H1 (cell line): ENCODE data around the gene RBM27. TPM values are rescaled to one million over a fixed set of nuclear protein-coding genes. Genes with fewer than 3 reads are reported as not detected.

ENCODE experiments used
- CTCF ChIA-PET: fragments of 300-600 bp; sonication (Branson Sonifier 250); formaldehyde crosslinking; loops from one replicate; lab custom pipeline; 2021; ENCODE audit not compliant: partially characterized antibody; lab: Charles Lee
- POLR2A ChIA-PET: fragments of 300-600 bp; sonication (Branson Sonifier 250); formaldehyde crosslinking; loops from one replicate; lab custom pipeline; 2021; ENCODE audit warnings: inconsistent platforms; ENCODE audit not compliant: partially characterized antibody; lab: Charles Lee
- DNase-seq, 2 experiments: peaks; one replicate each; pipeline versions ENCODE4 v3.0.0 to v3.0.0-alpha.2; 2010 to 2022; ENCODE audit warnings: low spot score in 2 of 2, low read depth in 1 of 2, mixed read lengths in 1 of 2
- FAIRE-seq: peaks from 2 replicates; lab custom pipeline; 2011; peaks lifted over from hg19 to GRCh38; lab: Jason Lieb, UNC
- H2AFZ ChIP-seq: 2 replicates; pipeline ENCODE4 v1.8.1; 2012; ENCODE audit warnings: low read length, inconsistent platforms
- H2AK5ac ChIP-seq: 2 replicates; pipeline ENCODE4 v1.6.1; 2013; ENCODE audit warnings: low read depth, low read length
- H2BK120ac ChIP-seq: replicated peaks from 2 replicates; pipeline ENCODE3; 2013; ENCODE audit warnings: low read depth, low read length, inconsistent platforms
- H2BK12ac ChIP-seq: 2 replicates; pipeline ENCODE4 v1.6.1; 2013; ENCODE audit warnings: low read depth, low read length
- H2BK15ac ChIP-seq: 2 replicates; pipeline ENCODE4 v1.6.1; 2013; ENCODE audit warnings: low read length
- H2BK20ac ChIP-seq: 2 replicates; pipeline ENCODE4 v1.6.1; 2013; ENCODE audit warnings: low read length
- H2BK5ac ChIP-seq: 2 replicates; pipeline ENCODE4 v1.6.1; 2013; ENCODE audit warnings: low read depth, low read length
- H3K14ac ChIP-seq: 2 replicates; pipeline ENCODE4 v1.6.1; 2013; ENCODE audit warnings: inconsistent platforms; ENCODE audit not compliant: insufficient read length
- H3K18ac ChIP-seq: 2 replicates; pipeline ENCODE4 v1.6.1; 2013; ENCODE audit warnings: low read length; ENCODE audit errors: extremely low read depth
- H3K23ac ChIP-seq: 2 replicates; pipeline ENCODE4 v1.6.1; 2013; ENCODE audit warnings: inconsistent platforms; ENCODE audit not compliant: insufficient read length
- H3K23me2 ChIP-seq: 2 replicates; pipeline ENCODE4 v1.6.1; 2013; ENCODE audit warnings: low read depth, low read length
- H3K27ac ChIP-seq: 2 replicates; pipeline ENCODE4 v1.6.1; 2011; ENCODE audit warnings: low read depth, low read length, inconsistent platforms
- H3K27me3 ChIP-seq, 4 experiments: replicated peaks in 1 of 4; 1 replicate in 1 of 4; 2 replicates in 3 of 4; pipeline versions ENCODE4 v1.6.1 to v1.8.1; 2011 to 2013; ENCODE audit warnings: low read length in 3 of 4, mild to moderate bottlenecking in 3 of 4, inconsistent platforms in 2 of 4, mixed read lengths in 2 of 4, moderate library complexity in 1 of 4; ENCODE audit not compliant: control insufficient read depth in 3 of 4, insufficient read depth in 3 of 4; ENCODE audit errors: extremely low read depth in 1 of 4
- H3K36me3 ChIP-seq, 4 experiments: 2 replicates each; pipeline versions ENCODE4 v1.6.1 to v1.8.1; 2011 to 2013; ENCODE audit warnings: mild to moderate bottlenecking in 4 of 4, low read length in 3 of 4, moderate library complexity in 2 of 4, control low read depth in 1 of 4, inconsistent platforms in 1 of 4; ENCODE audit not compliant: insufficient read depth in 4 of 4, control insufficient read depth in 2 of 4
- H3K4ac ChIP-seq: replicated peaks from 2 replicates; pipeline ENCODE3; 2013; ENCODE audit warnings: low read length, low read depth, mixed read lengths, inconsistent platforms; ENCODE audit not compliant: insufficient read length
- H3K4me1 ChIP-seq, 4 experiments: replicated peaks in 1 of 4; 1 replicate in 1 of 4; 2 replicates in 3 of 4; pipeline versions ENCODE4 v1.6.1 to v1.8.1; 2011 to 2013; ENCODE audit warnings: low read length in 3 of 4, inconsistent platforms in 2 of 4, mixed read lengths in 1 of 4; ENCODE audit not compliant: insufficient read depth in 4 of 4, control insufficient read depth in 3 of 4
- H3K4me2 ChIP-seq, 2 experiments: 2 replicates each; pipeline versions ENCODE4 v1.6.1 to v1.8.1; 2011 to 2013; ENCODE audit warnings: low read depth in 2 of 2, low read length in 2 of 2, control low read depth in 1 of 2, inconsistent platforms in 1 of 2, mild to moderate bottlenecking in 1 of 2; ENCODE audit not compliant: insufficient read depth in 1 of 2
- H3K4me3 ChIP-seq, 4 experiments: fragments of 200-600, 300-600 bp in 1 of 4; sonication (generic), shearing (Covaris generic), sonication (Bioruptor Twin) in 1 of 4; 2 replicates each; pipeline versions ENCODE4 v1.5.1 to v1.8.1; 2011 to 2016; ENCODE audit warnings: low read length in 4 of 4, low read depth in 3 of 4, control low read depth in 2 of 4, inconsistent platforms in 2 of 4, mild to moderate bottlenecking in 2 of 4, mixed read lengths in 1 of 4, moderate library complexity in 1 of 4; ENCODE audit not compliant: insufficient read depth in 2 of 4; ENCODE audit errors: extremely low read depth in 1 of 4
- H3K56ac ChIP-seq: replicated peaks from 2 replicates; pipeline ENCODE3; 2013; ENCODE audit warnings: low read depth, mild to moderate bottlenecking, mixed read lengths, low read length, inconsistent platforms; ENCODE audit not compliant: insufficient read length
- H3K79me1 ChIP-seq: 2 replicates; pipeline ENCODE4 v1.6.1; 2013; ENCODE audit warnings: low read depth, low read length, control low read depth
- H3K79me2 ChIP-seq, 2 experiments: 2 replicates each; pipeline versions ENCODE4 v1.6.1 to v1.8.1; 2012 to 2013; ENCODE audit warnings: low read length in 2 of 2, mild to moderate bottlenecking in 2 of 2, inconsistent platforms in 1 of 2; ENCODE audit not compliant: insufficient read depth in 2 of 2, control insufficient read depth in 1 of 2
- H3K9ac ChIP-seq, 4 experiments: replicated peaks in 1 of 4; 1 replicate in 1 of 4; 2 replicates in 3 of 4; pipeline versions ENCODE4 v1.6.1 to v1.8.1; 2011 to 2013; ENCODE audit warnings: low read depth in 3 of 4, low read length in 3 of 4, control low read depth in 2 of 4, mild to moderate bottlenecking in 2 of 4, moderate library complexity in 2 of 4, inconsistent platforms in 1 of 4; ENCODE audit errors: extremely low read depth in 1 of 4
- H3K9me3 ChIP-seq, 2 experiments: 2 replicates each; pipeline versions ENCODE4 v1.6.1 to v1.8.1; 2012 to 2013; ENCODE audit warnings: mild to moderate bottlenecking in 2 of 2, moderate library complexity in 2 of 2, control low read depth in 1 of 2, inconsistent platforms in 1 of 2, low read depth in 1 of 2, low read length in 1 of 2, mixed read lengths in 1 of 2; ENCODE audit not compliant: insufficient read depth in 2 of 2
- H4K20me1 ChIP-seq, 2 experiments: replicated peaks in 1 of 2; 2 replicates each; pipeline versions ENCODE3 to v1.8.1; 2011 to 2013; ENCODE audit warnings: inconsistent platforms in 2 of 2, low read length in 2 of 2, mild to moderate bottlenecking in 1 of 2; ENCODE audit not compliant: insufficient read depth in 2 of 2, control insufficient read depth in 1 of 2
- H4K5ac ChIP-seq: 2 replicates; pipeline ENCODE4 v1.6.1; 2013; ENCODE audit warnings: low read length, low read depth, mixed read lengths, inconsistent platforms; ENCODE audit not compliant: insufficient read length
- H4K8ac ChIP-seq: 2 replicates; pipeline ENCODE4 v1.8.0; 2013; ENCODE audit warnings: mild to moderate bottlenecking, moderate library complexity, low read length, inconsistent platforms; ENCODE audit not compliant: insufficient read depth; ENCODE audit errors: extremely low read depth
- H4K91ac ChIP-seq: replicated peaks from 2 replicates; pipeline ENCODE3; 2013; ENCODE audit warnings: low read length, mixed read lengths, inconsistent platforms; ENCODE audit not compliant: insufficient read length
- CEBPB ChIP-seq: IDR thresholded peaks from 2 replicates; pipeline ENCODE4 v1.6.1; 2012; ENCODE audit warnings: low read depth, low read length
- MAX ChIP-seq: IDR thresholded peaks from 2 replicates; pipeline ENCODE4 v1.6.1; 2012; ENCODE audit warnings: inconsistent platforms
- NRF1 ChIP-seq: IDR thresholded peaks from 2 replicates; pipeline ENCODE4 v1.6.1; 2011; ENCODE audit warnings: mild to moderate bottlenecking, low read depth, low read length, improper control_type of control experiment
- RFX5 ChIP-seq: IDR thresholded peaks from 2 replicates; pipeline ENCODE4 v1.6.1; 2011; ENCODE audit warnings: low read depth, low read length, improper control_type of control experiment, borderline replicate concordance
- SIN3A ChIP-seq, 2 experiments: IDR thresholded peaks in 1 of 2; conservative IDR thresholded peaks in 1 of 2; 2 replicates each; pipeline ENCODE4 v1.6.1; 2011 to 2012; ENCODE audit warnings: low read length in 2 of 2, improper control_type of control experiment in 1 of 2, low read depth in 1 of 2, mild to moderate bottlenecking in 1 of 2
- SIX5 ChIP-seq: IDR thresholded peaks from 2 replicates; pipeline ENCODE4 v1.6.1; 2011; ENCODE audit warnings: mild to moderate bottlenecking, low read depth, low read length
- YY1 ChIP-seq: IDR thresholded peaks from 2 replicates; pipeline ENCODE4 v1.6.1; 2011; ENCODE audit warnings: low read depth, mild to moderate bottlenecking, low read length
- WGBS, 2 experiments: shearing (Covaris generic) in 1 of 2; methylation state at CpG; one replicate each; pipeline versions ENCODE4 v1.1.6 to v1.1.7; 2013 to 2015; ENCODE audit warnings: low lambda C conversion rate in 2 of 2, mixed read lengths in 2 of 2, inconsistent platforms in 1 of 2, low coverage in 1 of 2, missing lambda C conversion rate in 1 of 2; ENCODE audit not compliant: insufficient replicate concordance in 2 of 2, insufficient coverage in 1 of 2, insufficient read length in 1 of 2; ENCODE audit errors: extremely low coverage in 1 of 2, missing lambda C conversion rate in 1 of 2; 5-methylcytosine and 5-hydroxymethylcytosine counted together
- polyA plus RNA-seq, 7 experiments: library from polyadenylated mRNA; depleted of rRNA in 3 of 7; stranded (reverse) in 5 of 7; unstranded in 2 of 7; fragments of >200 nt in 5 of 7; fragments of 200-250 nt in 2 of 7; gene quantifications; 1 replicate in 5 of 7; 2 replicates in 1 of 7; 4 replicates in 1 of 7; pipeline versions ENCODE4 v1.2.1 to v1.2.3, GENCODE V29; 2011 to 2013; ENCODE audit warnings: missing spikeins in 2 of 7, mixed read lengths in 2 of 7
- total RNA-seq: library from RNA; stranded (reverse); fragmentation: NEBNext Ultra II Directional; extraction: Animal tissue kit (Norgen Biotek cat#: 25700); gene quantifications from 2 replicates; pipeline ENCODE4 v1.2.1, GENCODE V29; 2021
- TF ChIP-seq, protein P1 (sequence below): IDR thresholded peaks from 2 replicates; pipeline ENCODE4 v1.6.1; 2011; ENCODE audit warnings: low read length, improper control_type of control experiment

RBM27 gene
- total and polyA plus RNA-seq, 2 of the 8 experiments (the other 6 are each of a cell fraction or from before 2014, with no cell fraction given), result 13.1 to 42.9 TPM

- no peak for DNase-seq
- Histone ChIP-seq H4K20me1 (peaks cover 6% of the 10 kb centered on the region in 2 experiments), H3K9me3 (no peaks in the 10 kb centered on the region), H2BK5ac (no peak overlapping the region), H3K4ac (no peak overlapping the region), H2BK20ac (no peak overlapping the region), H3K27me3 (no peaks in the 10 kb centered on the region), H2BK15ac (no peak overlapping the region), H3K23me2 (no peaks in the 10 kb centered on the region), H3K4me1 (no peaks in the 10 kb centered on the region), H3K79me2 (peaks cover 17 to 95% of the 10 kb centered on the region in 2 experiments), H3K56ac (no peak overlapping the region), H3K36me3 (no peaks in the 10 kb centered on the region), H3K18ac (no peak overlapping the region), H2BK120ac (no peak overlapping the region), H3K4me2 (no peak overlapping the region), H3K4me3 (no peak overlapping the region), H3K23ac (no peak overlapping the region), H4K8ac (no peak overlapping the region), H4K91ac (no peak overlapping the region), H3K9ac (no peak overlapping the region), H2BK12ac (no peak overlapping the region), H3K14ac (no peak overlapping the region), H3K27ac (no peak overlapping the region), H2AK5ac (no peak overlapping the region), H3K79me1 (no peaks in the 10 kb centered on the region), H2AFZ (no peak overlapping the region), H4K5ac (no peak overlapping the region)
- ChIA-PET POLR2A (no interaction called here), CTCF (interaction anchor here (0.7 to 1.1 kb wide), 3 partner anchors 9 to 129 kb away, joined by 3 to 4 read pairs (median 3); partner anchors contain the start of gene POU4F3)
- WGBS, 2 experiments, result 98% methylated on average over 2 of the region's 2 CpGs; no CpG with 5 or more reads in 1 of the 2 experiments
- no peak for FAIRE-seq
- TF ChIP-seq RFX5 (no peak), CEBPB (no peak), SIX5 (no peak), NRF1 (no peak), YY1 (no peak), SIN3A (conservative IDR thresholded peaks at IDR 0.05 in 1 of 2, IDR thresholded peaks at IDR 0.05 in 1 of 2; ENCODE audit: low read depth in 1 of 2, low read length in 2 of 2) (no peak), MAX (no peak)
- TF ChIP-seq, protein P1, sequence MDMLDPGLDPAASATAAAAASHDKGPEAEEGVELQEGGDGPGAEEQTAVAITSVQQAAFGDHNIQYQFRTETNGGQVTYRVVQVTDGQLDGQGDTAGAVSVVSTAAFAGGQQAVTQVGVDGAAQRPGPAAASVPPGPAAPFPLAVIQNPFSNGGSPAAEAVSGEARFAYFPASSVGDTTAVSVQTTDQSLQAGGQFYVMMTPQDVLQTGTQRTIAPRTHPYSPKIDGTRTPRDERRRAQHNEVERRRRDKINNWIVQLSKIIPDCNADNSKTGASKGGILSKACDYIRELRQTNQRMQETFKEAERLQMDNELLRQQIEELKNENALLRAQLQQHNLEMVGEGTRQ, result no peak
Measured at GRCh38 chr5:146209714-146210113, 6.3 kb downstream of the RBM27 start.
